Thyroid gland (tissue), 4 donors: Measurements from ENCODE around the gene NCAPD2.
"Not testable (repeated sequence)": the region's sequence is repeated elsewhere in the genome, so short reads cannot be mapped to it uniquely, and the experiment has no call there.

ENCODE experiments used
- POLR2A ChIP-seq, 2 donors: fragments of 450-650 bp; IDR thresholded peaks; one replicate each; pipeline ENCODE4 v1.6.1; 2017; ENCODE audit warnings: antibody characterized with exemption in 2 of 2, mild to moderate bottlenecking in 2 of 2, moderate library complexity in 1 of 2
- TF ChIP-seq, protein P1 (sequence below), 6 experiments: fragments of 200-600 bp in 3 of 6; fragments of 450-650 bp in 3 of 6; sonication (generic) in 3 of 6; IDR thresholded peaks; one replicate each; pipeline ENCODE4 v1.5.1; 2016 to 2019; ENCODE audit warnings: antibody characterized with exemption in 6 of 6, mild to moderate bottlenecking in 2 of 6, inconsistent platforms in 1 of 6, moderate library complexity in 1 of 6

DNA sequence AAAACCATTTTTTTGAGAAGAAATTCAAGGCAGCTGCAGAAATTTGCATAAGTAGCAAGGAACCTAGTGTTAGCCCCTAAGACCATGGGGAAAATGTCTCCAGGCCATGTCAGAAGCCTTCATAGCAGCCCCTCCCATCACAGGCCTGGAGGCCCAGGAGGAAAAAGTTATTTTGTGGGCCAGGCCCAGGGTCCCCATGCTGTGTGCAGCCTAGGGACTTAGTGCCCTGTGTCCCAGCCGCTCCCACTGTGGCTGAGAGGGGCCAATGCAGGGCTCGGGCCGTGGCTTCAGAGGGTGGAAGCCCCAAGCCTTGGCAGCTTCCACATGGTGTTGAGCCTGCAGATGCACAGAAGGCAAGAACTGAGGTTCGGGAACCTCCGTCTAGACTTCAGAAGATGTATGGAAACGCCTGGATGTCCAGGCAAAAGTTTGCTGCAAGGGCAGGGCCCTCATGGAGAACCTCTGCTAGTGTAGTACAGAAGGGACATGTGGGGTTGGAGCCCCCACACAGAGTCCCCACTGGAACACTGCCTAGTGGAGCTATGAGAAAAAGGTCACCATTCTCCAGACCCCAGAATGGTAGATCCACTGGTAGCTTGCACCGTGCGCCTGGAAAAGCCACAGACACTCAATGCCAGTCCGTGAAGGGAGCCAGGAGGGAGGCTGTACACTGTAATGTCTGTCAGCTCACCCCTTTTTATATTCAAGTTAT lies 26.2 kb upstream of the NCAPD2 start:
- TF ChIP-seq, protein P1, sequence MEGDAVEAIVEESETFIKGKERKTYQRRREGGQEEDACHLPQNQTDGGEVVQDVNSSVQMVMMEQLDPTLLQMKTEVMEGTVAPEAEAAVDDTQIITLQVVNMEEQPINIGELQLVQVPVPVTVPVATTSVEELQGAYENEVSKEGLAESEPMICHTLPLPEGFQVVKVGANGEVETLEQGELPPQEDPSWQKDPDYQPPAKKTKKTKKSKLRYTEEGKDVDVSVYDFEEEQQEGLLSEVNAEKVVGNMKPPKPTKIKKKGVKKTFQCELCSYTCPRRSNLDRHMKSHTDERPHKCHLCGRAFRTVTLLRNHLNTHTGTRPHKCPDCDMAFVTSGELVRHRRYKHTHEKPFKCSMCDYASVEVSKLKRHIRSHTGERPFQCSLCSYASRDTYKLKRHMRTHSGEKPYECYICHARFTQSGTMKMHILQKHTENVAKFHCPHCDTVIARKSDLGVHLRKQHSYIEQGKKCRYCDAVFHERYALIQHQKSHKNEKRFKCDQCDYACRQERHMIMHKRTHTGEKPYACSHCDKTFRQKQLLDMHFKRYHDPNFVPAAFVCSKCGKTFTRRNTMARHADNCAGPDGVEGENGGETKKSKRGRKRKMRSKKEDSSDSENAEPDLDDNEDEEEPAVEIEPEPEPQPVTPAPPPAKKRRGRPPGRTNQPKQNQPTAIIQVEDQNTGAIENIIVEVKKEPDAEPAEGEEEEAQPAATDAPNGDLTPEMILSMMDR (IDR thresholded peaks at IDR 0.05) = not testable (repeated sequence)
- TF ChIP-seq POLR2A (IDR thresholded peaks at IDR 0.05) = not testable (repeated sequence)
